BJ (cell line): ENCODE results near the gene NFKBIB. TPM values are rescaled to one million over a fixed set of nuclear protein-coding genes. Genes with fewer than 3 reads are reported as not detected.

Experiments used
- CTCF ChIA-PET: fragments of 350-600 bp; formaldehyde crosslinking; extraction: SDS; loops from one replicate; lab custom pipeline; 2021; ENCODE audit warnings: antibody characterized with exemption, inconsistent platforms; lab: Yijun Ruan, JAX
- POLR2A ChIA-PET: fragments of 300-600 bp; sonication (Branson Sonifier 250); formaldehyde crosslinking; extraction: SDS; loops from one replicate; lab custom pipeline; 2021; ENCODE audit warnings: antibody characterized with exemption; lab: Charles Lee
- DNase-seq: peaks from one replicate; pipeline ENCODE4 v3.0.0-alpha.2; 2011; ENCODE audit warnings: low read depth
- H3K27me3 ChIP-seq: 2 replicates; pipeline ENCODE4 v1.6.0; 2011; ENCODE audit warnings: low read length; ENCODE audit not compliant: control insufficient read depth, insufficient read depth
- H3K36me3 ChIP-seq: 2 replicates; pipeline ENCODE4 v1.5.1; 2011; ENCODE audit warnings: low read length; ENCODE audit not compliant: control insufficient read depth, insufficient read depth
- H3K4me3 ChIP-seq: 2 replicates; pipeline ENCODE4 v1.5.1; 2011; ENCODE audit warnings: low read depth, mild to moderate bottlenecking, control low read depth, low read length
- polyA plus RNA-seq: library from polyadenylated mRNA; depleted of rRNA; stranded (reverse); fragments of >200 nt; gene quantifications from 2 replicates; pipeline ENCODE4 v1.2.3, GENCODE V29; 2011
- TF ChIP-seq, protein P1 (sequence below): IDR thresholded peaks from 2 replicates; pipeline ENCODE4 v1.5.1; 2011; ENCODE audit warnings: low read depth, mild to moderate bottlenecking, control low read depth, inconsistent platforms, low read length, moderate library complexity; ENCODE audit not compliant: insufficient read depth

The NFKBIB gene
- polyA plus RNA-seq, 1 experiment = 20.6 TPM

DNA sequence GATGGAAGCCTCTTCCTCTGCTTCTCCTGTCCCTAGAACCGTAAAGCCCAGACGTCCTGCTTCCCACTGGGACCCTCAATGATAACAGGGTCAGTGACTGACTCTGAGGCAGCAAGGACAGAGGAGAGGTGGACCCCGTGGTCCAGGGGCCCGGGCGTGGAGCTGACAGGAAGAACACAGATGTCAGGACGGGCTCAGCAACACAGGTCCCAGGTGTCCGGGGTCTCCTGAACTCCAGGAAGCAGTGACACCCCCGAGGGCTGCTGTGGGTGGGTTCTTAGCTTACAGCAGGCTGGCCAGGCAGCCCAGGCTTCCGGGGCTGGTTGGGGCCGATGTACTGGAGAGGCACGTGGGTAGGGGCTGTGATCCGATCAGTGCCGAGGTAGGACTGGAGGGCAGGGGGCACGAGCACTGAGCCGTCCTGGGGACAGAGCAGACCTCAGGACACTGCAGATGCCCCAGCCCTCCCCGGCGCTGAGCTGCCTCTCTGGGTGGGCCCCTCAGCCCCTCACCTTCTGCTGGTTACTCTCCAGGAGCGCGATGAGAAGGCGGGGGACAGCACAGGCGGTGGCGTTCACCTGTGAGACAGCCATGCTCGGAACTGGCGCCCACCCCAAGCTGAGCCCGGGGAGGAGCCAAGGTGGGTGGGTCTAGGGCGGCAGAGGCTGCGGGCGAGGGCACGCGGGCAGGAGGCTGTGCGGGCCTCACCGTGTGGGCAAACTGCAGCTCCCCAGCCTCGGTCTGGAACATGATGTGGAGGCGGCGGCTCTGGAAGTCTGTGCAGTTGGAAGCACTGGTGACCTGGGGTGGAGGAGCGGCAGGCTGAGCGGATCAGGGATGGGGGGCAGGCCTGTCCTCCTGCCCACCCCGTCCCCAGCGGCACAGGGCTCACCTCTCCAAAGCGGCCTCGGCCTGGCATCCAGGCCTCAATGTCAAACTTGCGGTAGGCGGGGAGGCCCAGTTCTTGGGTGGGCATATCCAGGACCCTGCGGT, 15.9 kb downstream of the NFKBIB start:
- Histone ChIP-seq H3K27me3 (no peaks in the 10 kb centered on the region; the same call in 1 of the 2 replicates), H3K4me3 (no peak overlapping the region), H3K36me3 (peaks cover 1% of the 10 kb centered on the region; the same call in 1 of the 2 replicates)
- CTCF ChIA-PET = interaction anchor here (1.0 to 2.3 kb wide), 2 partner anchors 9 to 14 kb away, joined by 3 to 11 read pairs; partner anchors contain the start of genes MRPS12 and SARS2
- TF ChIP-seq, protein P1, sequence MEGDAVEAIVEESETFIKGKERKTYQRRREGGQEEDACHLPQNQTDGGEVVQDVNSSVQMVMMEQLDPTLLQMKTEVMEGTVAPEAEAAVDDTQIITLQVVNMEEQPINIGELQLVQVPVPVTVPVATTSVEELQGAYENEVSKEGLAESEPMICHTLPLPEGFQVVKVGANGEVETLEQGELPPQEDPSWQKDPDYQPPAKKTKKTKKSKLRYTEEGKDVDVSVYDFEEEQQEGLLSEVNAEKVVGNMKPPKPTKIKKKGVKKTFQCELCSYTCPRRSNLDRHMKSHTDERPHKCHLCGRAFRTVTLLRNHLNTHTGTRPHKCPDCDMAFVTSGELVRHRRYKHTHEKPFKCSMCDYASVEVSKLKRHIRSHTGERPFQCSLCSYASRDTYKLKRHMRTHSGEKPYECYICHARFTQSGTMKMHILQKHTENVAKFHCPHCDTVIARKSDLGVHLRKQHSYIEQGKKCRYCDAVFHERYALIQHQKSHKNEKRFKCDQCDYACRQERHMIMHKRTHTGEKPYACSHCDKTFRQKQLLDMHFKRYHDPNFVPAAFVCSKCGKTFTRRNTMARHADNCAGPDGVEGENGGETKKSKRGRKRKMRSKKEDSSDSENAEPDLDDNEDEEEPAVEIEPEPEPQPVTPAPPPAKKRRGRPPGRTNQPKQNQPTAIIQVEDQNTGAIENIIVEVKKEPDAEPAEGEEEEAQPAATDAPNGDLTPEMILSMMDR = no peak
- POLR2A ChIA-PET = no interaction called here
- no peak for DNase-seq

DNA sequence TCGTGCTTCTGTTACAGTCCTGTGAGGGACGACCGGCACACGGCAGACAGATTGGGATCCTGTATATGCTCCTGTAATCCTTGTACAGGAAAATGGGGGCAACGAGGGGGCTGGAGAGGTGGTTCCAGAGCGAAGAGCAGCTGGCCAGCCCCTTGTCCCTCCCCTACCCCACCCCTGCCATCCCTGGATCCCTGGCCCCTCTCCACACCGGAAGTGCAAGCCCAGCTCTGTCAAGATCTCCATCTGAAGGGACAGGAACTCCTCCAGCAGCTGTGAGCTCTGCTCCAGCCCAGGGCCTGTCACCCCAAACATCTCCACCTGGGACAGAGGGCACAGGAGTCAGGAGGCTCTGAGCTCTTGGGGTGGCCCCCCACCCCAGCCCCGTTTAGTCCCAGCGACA, 17.7 kb downstream of the NFKBIB start:
- H3K27me3 ChIP-seq = no peaks in the 10 kb centered on the region
- no peak overlapping the region for H3K4me3 ChIP-seq
- ChIA-PET POLR2A (no interaction called here), CTCF (interaction anchor here (1.4 kb wide), 1 partner anchor 13 kb away, joined by 8 read pairs; the partner anchor contains the start of genes MRPS12 and SARS2)
- TF ChIP-seq, protein P1 = no peak
- no peak for DNase-seq
- H3K36me3 ChIP-seq = peaks cover 4% of the 10 kb centered on the region; the same call in 1 of the 2 replicates

GRCh38 chr19:38917921-38918491, 18.2 kb downstream of the NFKBIB start:
- no peaks in the 10 kb centered on the region for H3K27me3 ChIP-seq
- no peak for DNase-seq
- TF ChIP-seq, protein P1 = no peak
- no peak overlapping the region for H3K4me3 ChIP-seq
- ChIA-PET CTCF (interaction anchor here (1.4 to 1.9 kb wide), 2 partner anchors 11 to 12 kb away, joined by 5 to 8 read pairs; partner anchors contain the start of genes MRPS12 and SARS2), POLR2A (interaction anchor here (0.6 kb wide), 1 partner anchor 385 kb away, joined by 6 read pairs; no protein-coding TSS in a partner anchor)
- peaks cover 4% of the 10 kb centered on the region; the same call in 1 of the 2 replicates for H3K36me3 ChIP-seq

DNA sequence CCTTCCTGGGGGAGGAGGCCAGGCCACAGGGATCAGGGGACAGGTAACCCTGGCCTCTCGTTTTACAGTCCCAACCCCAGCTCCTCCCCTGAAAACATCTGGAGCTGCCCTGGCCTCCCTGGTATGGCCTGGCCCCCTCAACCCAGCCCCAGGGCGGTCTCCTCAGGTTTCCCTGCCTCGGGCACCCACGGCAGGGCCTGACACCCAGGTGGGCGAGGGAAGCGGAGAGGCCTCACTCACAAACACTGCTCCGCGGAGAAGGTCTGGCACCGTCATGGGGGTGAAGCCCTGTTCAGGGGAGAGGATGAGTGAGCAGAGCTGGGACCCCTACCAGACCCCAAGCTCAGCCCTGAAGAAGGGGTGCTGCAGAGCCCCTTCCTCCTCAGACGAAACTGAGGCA, 18.8 kb downstream of the NFKBIB start:
- TF ChIP-seq, protein P1 = no peak
- DNase-seq = no peak
- CTCF ChIA-PET = interaction anchor here (1.1 to 1.9 kb wide), 3 partner anchors 11 to 31 kb away, joined by 5 to 11 read pairs (median 7); partner anchors contain the start of genes MRPS12 and SARS2
- Histone ChIP-seq H3K36me3 (peaks cover 4% of the 10 kb centered on the region; the same call in 1 of the 2 replicates), H3K27me3 (no peaks in the 10 kb centered on the region), H3K4me3 (no peak overlapping the region)
- POLR2A ChIA-PET = interaction anchor here (0.6 kb wide), 1 partner anchor 385 kb away, joined by 6 read pairs; no protein-coding TSS in a partner anchor
